Measurements from ENCODE around the gene ABCA7. TPM values are rescaled to one million over a fixed set of nuclear protein-coding genes. Genes with fewer than 3 reads are reported as not detected.

The ABCA7 gene
- total and polyA plus RNA-seq, 2 experiments from 2014 or later, result 2.1 to 2.6 TPM

GRCh38 chr19:994516-994915, 45.4 kb upstream of the ABCA7 start:
- peaks cover 6% of the 10 kb centered on the region; the same call in 1 of the 2 replicates for H3F3A ChIP-seq (ENCODE audit: insufficient read depth)
- H3K4me3 ChIP-seq, result no peak overlapping the region
- H2AFZ ChIP-seq, result no peak overlapping the region
- peaks cover 25% of the 10 kb centered on the region for H3K27me3 ChIP-seq (replicated peaks; ENCODE audit: insufficient read depth)
- 95 to 98% methylated on average over 12 to 18 of the region's 18 CpGs for WGBS, 2 experiments (ENCODE audit: low coverage in 1 of 2, low lambda C conversion rate in 2 of 2, missing lambda C conversion rate in 2 of 2)
- in situ Hi-C loops (cut with MboI), result no loop called here
- no peak overlapping the region for H3K4me2 ChIP-seq (ENCODE audit: unreplicated experiment)
- no peaks in the 10 kb centered on the region; the same call in 1 of the 2 replicates for H3K36me3 ChIP-seq (ENCODE audit: low read depth)
- no peaks in the 10 kb centered on the region for H3K9me2 ChIP-seq (ENCODE audit: insufficient read depth)
- no peak overlapping the region for H3K9ac ChIP-seq
- no peaks in the 10 kb centered on the region for H3K79me2 ChIP-seq (ENCODE audit: insufficient read depth)
- TF ChIP-seq EZH2 (IDR thresholded peaks at IDR 0.05; ENCODE audit: insufficient read depth, poor library complexity, severe bottlenecking) (no peak), EZH2phosphoT487 (IDR thresholded peaks at IDR 0.05; ENCODE audit: insufficient read depth, low read depth) (no peak)
- no peaks in the 10 kb centered on the region for H3K9me3 ChIP-seq (ENCODE audit: low read depth)
- no peak for DNase-seq
- H3K4me1 ChIP-seq (ENCODE audit: insufficient read depth), result no peaks in the 10 kb centered on the region
- H3K27ac ChIP-seq, result no peak overlapping the region
- H4K20me1 ChIP-seq (ENCODE audit: insufficient read depth), result no peaks in the 10 kb centered on the region

DNA sequence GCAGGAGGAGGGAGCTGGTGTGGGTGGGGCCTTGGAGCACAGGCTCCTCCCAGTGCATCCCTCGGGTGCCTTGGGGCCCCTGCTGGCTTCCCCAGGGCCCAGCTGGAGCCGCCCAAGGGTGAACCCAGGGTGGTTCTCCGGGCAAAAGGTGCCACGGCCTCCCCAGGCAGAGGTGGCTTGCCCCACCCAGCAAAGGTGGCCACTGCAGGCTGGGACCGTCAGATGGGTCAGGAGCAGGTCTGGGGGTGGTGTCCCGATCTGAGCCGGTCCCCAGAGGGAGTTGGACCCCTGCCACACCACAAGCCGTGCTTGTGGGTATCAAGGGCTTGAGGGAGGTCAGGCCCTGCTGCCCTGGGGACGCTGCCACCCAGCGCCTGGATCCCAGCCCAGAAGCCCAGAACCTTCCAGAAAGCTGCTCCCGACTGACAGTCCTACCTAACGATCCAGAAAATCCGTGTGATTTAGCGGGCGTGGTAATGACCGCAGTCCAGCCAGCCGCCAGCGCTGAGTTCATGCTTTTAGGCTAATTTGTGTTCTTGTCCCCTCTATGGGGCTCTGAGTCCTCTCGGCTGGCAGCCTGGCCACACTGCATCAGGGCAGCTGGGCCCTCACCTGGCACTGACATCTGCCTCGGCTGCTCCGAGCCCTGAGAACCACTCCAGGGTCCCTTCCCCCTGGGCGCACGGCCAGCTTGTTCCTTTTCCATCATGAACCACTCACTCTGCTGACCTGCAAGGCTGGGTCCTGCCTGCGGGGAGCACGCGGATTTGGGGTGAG, 44.7 kb upstream of the ABCA7 start:
- no peak overlapping the region for H3K9ac ChIP-seq
- WGBS, 2 experiments (ENCODE audit: low coverage in 1 of 2, low lambda C conversion rate in 2 of 2, missing lambda C conversion rate in 2 of 2), result 71 to 78% methylated on average over 24 to 26 of the region's 26 CpGs
- no peak for DNase-seq
- H4K20me1 ChIP-seq (ENCODE audit: insufficient read depth), result no peaks in the 10 kb centered on the region
- H3K4me3 ChIP-seq, result no peak overlapping the region
- H3K27ac ChIP-seq, result no peak overlapping the region
- no peaks in the 10 kb centered on the region for H3K9me3 ChIP-seq (ENCODE audit: low read depth)
- in situ Hi-C loops (cut with MboI), result no loop called here
- no peaks in the 10 kb centered on the region for H3K9me2 ChIP-seq (ENCODE audit: insufficient read depth)
- TF ChIP-seq EZH2phosphoT487 (IDR thresholded peaks at IDR 0.05; ENCODE audit: insufficient read depth, low read depth), result no peak
- peaks cover 27% of the 10 kb centered on the region for H3K27me3 ChIP-seq (replicated peaks; ENCODE audit: insufficient read depth)
- peaks cover 6% of the 10 kb centered on the region; the same call in 1 of the 2 replicates for H3F3A ChIP-seq (ENCODE audit: insufficient read depth)
- H3K36me3 ChIP-seq (ENCODE audit: low read depth), result no peaks in the 10 kb centered on the region; the same call in 1 of the 2 replicates
- no peak overlapping the region for H3K4me2 ChIP-seq (ENCODE audit: unreplicated experiment)
- no peaks in the 10 kb centered on the region for H3K79me2 ChIP-seq (ENCODE audit: insufficient read depth)
- no peaks in the 10 kb centered on the region for H3K4me1 ChIP-seq (ENCODE audit: insufficient read depth)
- no peak overlapping the region for H2AFZ ChIP-seq

DNA sequence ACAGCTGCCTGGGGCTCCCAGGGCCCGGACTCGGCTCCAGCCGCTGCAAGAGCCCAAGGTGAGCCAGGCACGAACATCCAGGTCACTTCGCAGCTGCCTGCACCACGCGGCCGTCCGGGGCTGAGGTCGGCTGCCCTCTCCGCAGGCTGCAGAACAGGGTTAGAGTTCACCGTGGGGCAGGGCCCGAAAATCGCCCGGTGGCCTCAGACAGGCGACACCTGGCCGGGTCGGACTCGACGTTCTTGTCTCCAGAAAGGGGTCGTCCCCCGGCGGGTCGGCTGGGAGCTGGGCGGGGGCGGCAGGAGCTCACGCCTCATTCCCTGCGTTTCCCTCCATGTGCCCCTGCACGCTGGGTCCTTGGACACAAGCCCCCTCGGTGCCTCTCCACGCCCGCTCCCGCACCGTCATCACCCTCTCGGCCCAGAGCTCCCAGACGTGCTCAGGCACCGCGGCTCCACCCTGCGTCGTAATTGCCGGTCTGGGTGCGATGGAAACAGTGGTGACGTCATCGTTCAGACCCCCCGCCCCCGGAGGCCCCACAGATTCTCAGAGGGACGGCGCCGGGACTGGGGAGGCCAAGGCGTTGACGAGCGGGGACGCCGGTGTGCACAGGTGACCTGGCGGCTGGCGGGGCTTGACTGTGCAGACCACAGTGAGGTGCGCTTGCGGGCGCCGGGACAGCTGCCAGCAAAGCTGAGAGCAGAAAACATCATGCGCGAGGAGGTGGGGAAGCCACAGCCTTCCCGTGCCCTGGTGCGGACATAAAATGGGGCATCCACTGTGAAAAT, 43.7 kb upstream of the ABCA7 start:
- Histone ChIP-seq H3K4me1 (ENCODE audit: insufficient read depth) (no peaks in the 10 kb centered on the region), H3K4me2 (ENCODE audit: unreplicated experiment) (no peak overlapping the region), H3K9me3 (ENCODE audit: low read depth) (no peaks in the 10 kb centered on the region), H3K9me2 (ENCODE audit: insufficient read depth) (no peaks in the 10 kb centered on the region), H3K27me3 (replicated peaks; ENCODE audit: insufficient read depth) (peaks cover 27% of the 10 kb centered on the region), H3F3A (ENCODE audit: insufficient read depth) (no peaks in the 10 kb centered on the region), H2AFZ (no peak overlapping the region), H3K4me3 (peak overlapping the region; percentile 41), H3K36me3 (ENCODE audit: low read depth) (no peaks in the 10 kb centered on the region; the same call in 1 of the 2 replicates), H3K27ac (no peak overlapping the region), H3K9ac (peak overlapping the region; percentile 28; the same call in 1 of the 2 replicates), H4K20me1 (ENCODE audit: insufficient read depth) (no peaks in the 10 kb centered on the region), H3K79me2 (ENCODE audit: insufficient read depth) (no peaks in the 10 kb centered on the region)
- 8 to 13% methylated on average over 59 to 63 of the region's 64 CpGs for WGBS, 2 experiments (ENCODE audit: low coverage in 1 of 2, low lambda C conversion rate in 2 of 2, missing lambda C conversion rate in 2 of 2)
- peak; percentile 84 for DNase-seq
- no peak for TF ChIP-seq EZH2 (IDR thresholded peaks at IDR 0.05; ENCODE audit: insufficient read depth, poor library complexity, severe bottlenecking)
- TF ChIP-seq EZH2phosphoT487 (IDR thresholded peaks at IDR 0.05; ENCODE audit: insufficient read depth, low read depth), result no peak
- in situ Hi-C loops (cut with MboI), result no loop called here

DNA sequence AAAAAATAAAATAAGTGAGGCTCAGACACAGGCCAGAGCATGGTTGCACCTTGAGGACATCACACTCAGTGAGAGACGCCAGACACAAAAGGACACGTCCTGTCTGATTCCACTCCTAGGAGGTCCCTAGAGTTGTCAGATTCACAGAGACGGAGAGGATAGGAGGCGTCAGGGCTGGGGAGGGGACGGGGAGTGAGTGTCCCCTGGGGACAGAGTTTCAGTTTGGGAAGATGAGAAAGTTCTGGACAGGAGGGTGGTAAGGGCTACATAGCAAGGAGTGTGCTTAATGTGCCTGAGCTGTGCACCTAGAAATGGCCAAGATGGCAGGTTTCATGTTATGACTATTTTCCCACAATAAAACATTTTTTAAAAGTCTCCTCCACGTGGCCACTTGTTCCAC, 41.8 kb upstream of the ABCA7 start:
- no peaks in the 10 kb centered on the region for H3K36me3 ChIP-seq (ENCODE audit: low read depth)
- WGBS, 2 experiments (ENCODE audit: low coverage in 1 of 2, low lambda C conversion rate in 2 of 2, missing lambda C conversion rate in 2 of 2), result 2 to 7% methylated on average over 6 of the region's 6 CpGs
- in situ Hi-C loops (cut with MboI), result no loop called here
- H3F3A ChIP-seq (ENCODE audit: insufficient read depth), result no peaks in the 10 kb centered on the region
- no peak for TF ChIP-seq EZH2phosphoT487 (IDR thresholded peaks at IDR 0.05; ENCODE audit: insufficient read depth, low read depth)
- no peak for TF ChIP-seq EZH2 (IDR thresholded peaks at IDR 0.05; ENCODE audit: insufficient read depth, poor library complexity, severe bottlenecking)
- H2AFZ ChIP-seq, result no peak overlapping the region
- DNase-seq, result no peak
- H3K4me3 ChIP-seq, result no peak overlapping the region
- no peaks in the 10 kb centered on the region for H3K79me2 ChIP-seq (ENCODE audit: insufficient read depth)
- H3K27ac ChIP-seq, result no peak overlapping the region
- H3K4me1 ChIP-seq (ENCODE audit: insufficient read depth), result no peaks in the 10 kb centered on the region
- H4K20me1 ChIP-seq (ENCODE audit: insufficient read depth), result no peaks in the 10 kb centered on the region
- H3K9me2 ChIP-seq (ENCODE audit: insufficient read depth), result no peaks in the 10 kb centered on the region
- peaks cover 27% of the 10 kb centered on the region for H3K27me3 ChIP-seq (replicated peaks; ENCODE audit: insufficient read depth)
- no peak overlapping the region for H3K4me2 ChIP-seq (ENCODE audit: unreplicated experiment)
- no peak overlapping the region for H3K9ac ChIP-seq
- no peaks in the 10 kb centered on the region for H3K9me3 ChIP-seq (ENCODE audit: low read depth)
